Fibroblast of lung (primary cell): ENCODE results near the gene PSD2. TPM values are rescaled to one million over a fixed set of nuclear protein-coding genes. Genes with fewer than 3 reads are reported as not detected.

Experiments used
- DNase-seq, 2 donors: peaks; one replicate each; pipeline versions ENCODE4 v3.0.0 to v3.0.0-alpha.2; 2010; ENCODE audit warnings: low read depth in 2 of 2
- H2AFZ ChIP-seq: 2 replicates; pipeline ENCODE4 v1.5.1; 2012; ENCODE audit warnings: low read length, control low read depth, inconsistent platforms
- H3K27ac ChIP-seq: 2 replicates; pipeline ENCODE4 v1.5.1; 2011; ENCODE audit warnings: low read length, control low read depth; ENCODE audit not compliant: insufficient read depth
- H3K27me3 ChIP-seq: 2 replicates; pipeline ENCODE4 v1.5.1; 2011; ENCODE audit warnings: mild to moderate bottlenecking, low read length; ENCODE audit not compliant: control insufficient read depth, insufficient read depth
- H3K36me3 ChIP-seq: 2 replicates; pipeline ENCODE4 v1.5.1; 2011; ENCODE audit warnings: low read length; ENCODE audit not compliant: control insufficient read depth, insufficient read depth
- H3K4me1 ChIP-seq: 2 replicates; pipeline ENCODE4 v1.5.1; 2011; ENCODE audit warnings: low read length; ENCODE audit not compliant: control insufficient read depth, insufficient read depth; ENCODE audit errors: extremely low read depth
- H3K4me2 ChIP-seq: 2 replicates; pipeline ENCODE4 v1.5.1; 2011; ENCODE audit warnings: low read length, control low read depth; ENCODE audit not compliant: insufficient read depth; ENCODE audit errors: extremely low read depth
- H3K4me3 ChIP-seq, 4 experiments: fragments of 200-600 bp in 1 of 4; sonication (generic) in 1 of 4; replicated peaks in 1 of 4; 2 replicates each; pipeline ENCODE4 v1.5.1; 2011 to 2016; ENCODE audit warnings: low read length in 4 of 4, low read depth in 3 of 4, mild to moderate bottlenecking in 3 of 4, control low read depth in 2 of 4, inconsistent platforms in 1 of 4, mixed read lengths in 1 of 4; ENCODE audit not compliant: insufficient read depth in 1 of 4; ENCODE audit errors: control extremely low read depth in 1 of 4
- H3K79me2 ChIP-seq: 2 replicates; pipeline ENCODE4 v1.5.1; 2012; ENCODE audit warnings: mild to moderate bottlenecking, low read length, inconsistent platforms; ENCODE audit not compliant: control insufficient read depth, insufficient read depth
- H3K9ac ChIP-seq: 2 replicates; pipeline ENCODE4 v1.5.1; 2011; ENCODE audit warnings: mild to moderate bottlenecking, low read length, control low read depth; ENCODE audit not compliant: insufficient read depth
- H3K9me3 ChIP-seq: 2 replicates; pipeline ENCODE4 v1.5.1; 2012; ENCODE audit warnings: low read depth, low read length; ENCODE audit not compliant: control insufficient read depth, insufficient read depth
- H4K20me1 ChIP-seq: 2 replicates; pipeline ENCODE4 v1.5.1; 2011; ENCODE audit warnings: low read length; ENCODE audit not compliant: control insufficient read depth, insufficient read depth; ENCODE audit errors: extremely low read depth
- EZH2 ChIP-seq: IDR thresholded peaks from 2 replicates; pipeline ENCODE4 v1.5.1; 2012; ENCODE audit warnings: low read length, control low read depth, mild to moderate bottlenecking; ENCODE audit errors: missing control alignments
- polyA minus RNA-seq: library from RNA; depleted of rRNA, polyadenylated mRNA; stranded (reverse); fragments of >200 nt; gene quantifications from 2 replicates; pipeline ENCODE4 v1.2.3, GENCODE V29; 2011; ENCODE audit warnings: low replicate concordance
- polyA plus RNA-seq, 2 donors: library from polyadenylated mRNA; depleted of rRNA in 1 of 2; stranded (reverse) in 1 of 2; unstranded in 1 of 2; fragments of >200 nt; gene quantifications; 2 replicates each; pipeline ENCODE4 v1.2.1, GENCODE V29; 2011 to 2012; ENCODE audit warnings: missing spikeins in 1 of 2
- total RNA-seq: library from RNA; depleted of rRNA; stranded (reverse); fragments of >200 nt; gene quantifications from 2 replicates; pipeline ENCODE4 v1.2.1, GENCODE V29; 2014
- TF ChIP-seq, protein P1 (sequence below), 2 donors: IDR thresholded peaks in 1 of 2; conservative IDR thresholded peaks in 1 of 2; 1 replicate in 1 of 2; 2 replicates in 1 of 2; pipeline ENCODE4 v1.5.1; 2011 to 2012; ENCODE audit warnings: low read length in 2 of 2, control low read depth in 1 of 2, inconsistent platforms in 1 of 2, low read depth in 1 of 2, mild to moderate bottlenecking in 1 of 2

The PSD2 gene
- total RNA-seq, result under 0.01 and 0.17 TPM in 2 replicates
- polyA plus RNA-seq, result 0.05 TPM in 2 replicates
- 0.05 TPM in 1 of 2 replicates, not detected in the other for polyA plus RNA-seq (2012)
- not detected in 2 replicates for polyA minus RNA-seq

DNA sequence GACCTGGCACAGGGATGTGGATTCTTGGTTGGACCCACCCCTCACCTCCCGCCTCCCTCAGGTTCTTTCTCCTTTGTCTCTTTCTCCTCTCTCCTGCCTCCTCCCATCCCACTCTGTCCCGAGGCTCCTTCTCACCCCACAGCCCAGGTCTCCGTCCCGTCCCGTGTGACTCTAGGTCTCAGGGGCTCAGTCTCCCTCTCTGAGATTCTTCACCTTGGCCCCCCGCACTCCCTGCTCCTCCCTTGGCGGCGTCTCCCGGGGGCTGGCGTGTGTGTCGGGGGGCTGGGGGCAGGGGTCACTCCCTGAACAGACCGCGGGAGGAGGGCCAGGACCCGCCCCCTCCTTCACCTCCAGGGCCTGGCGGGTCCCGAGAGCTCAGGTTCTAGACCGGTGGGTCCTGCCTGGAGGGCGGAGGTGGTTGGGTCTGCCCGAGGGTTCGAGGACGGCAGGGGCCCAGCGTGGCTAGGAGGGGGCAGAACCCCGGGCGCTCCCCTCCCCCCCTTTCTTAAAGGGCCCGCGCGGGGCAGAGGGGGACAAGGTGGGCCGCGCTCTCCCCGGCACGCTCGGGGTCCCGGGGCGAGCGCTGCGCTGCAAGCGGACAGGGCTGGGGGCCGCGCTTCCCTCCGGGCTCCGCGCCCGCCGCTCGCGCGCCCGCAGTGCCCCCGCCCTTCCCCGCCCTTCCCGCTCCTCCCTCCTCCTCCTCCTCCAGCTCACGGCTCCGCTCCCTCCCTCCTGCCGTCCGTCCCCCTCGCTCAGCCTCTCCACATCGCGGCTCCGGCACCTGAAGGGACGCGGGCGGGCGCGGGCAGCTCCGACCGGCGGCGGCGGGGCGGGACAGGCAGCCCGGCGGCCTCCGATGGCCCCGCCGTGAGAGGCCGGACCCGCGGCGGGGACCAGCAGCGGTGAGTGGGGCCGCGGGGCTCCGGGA, at the start of gene PSD2:
Gene PSD2, plus strand, starts transcription at position 735 of the 928 bp plus-strand sequence. CDS start 13,633 bp downstream, outside the sequence.
- Histone ChIP-seq H2AFZ (no peak within 1 kb of the TSS), H3K27me3 (peaks cover 49% of the 10 kb centered on the region), H3K27ac (no peak within 1 kb of the TSS), H3K9ac (no peak within 1 kb of the TSS), H3K9me3 (no peaks in the 10 kb centered on the region), H3K4me2 (peak within 1 kb of the TSS; percentile 13), H3K36me3 (no peaks in the 10 kb centered on the region), H3K79me2 (no peaks in the 10 kb centered on the region), H3K4me1 (no peaks in the 10 kb centered on the region), H4K20me1 (no peaks in the 10 kb centered on the region), H3K4me3 (peak within 1 kb of the TSS in 1 of 4 experiments; percentile 28)
- TF ChIP-seq, protein P1, sequence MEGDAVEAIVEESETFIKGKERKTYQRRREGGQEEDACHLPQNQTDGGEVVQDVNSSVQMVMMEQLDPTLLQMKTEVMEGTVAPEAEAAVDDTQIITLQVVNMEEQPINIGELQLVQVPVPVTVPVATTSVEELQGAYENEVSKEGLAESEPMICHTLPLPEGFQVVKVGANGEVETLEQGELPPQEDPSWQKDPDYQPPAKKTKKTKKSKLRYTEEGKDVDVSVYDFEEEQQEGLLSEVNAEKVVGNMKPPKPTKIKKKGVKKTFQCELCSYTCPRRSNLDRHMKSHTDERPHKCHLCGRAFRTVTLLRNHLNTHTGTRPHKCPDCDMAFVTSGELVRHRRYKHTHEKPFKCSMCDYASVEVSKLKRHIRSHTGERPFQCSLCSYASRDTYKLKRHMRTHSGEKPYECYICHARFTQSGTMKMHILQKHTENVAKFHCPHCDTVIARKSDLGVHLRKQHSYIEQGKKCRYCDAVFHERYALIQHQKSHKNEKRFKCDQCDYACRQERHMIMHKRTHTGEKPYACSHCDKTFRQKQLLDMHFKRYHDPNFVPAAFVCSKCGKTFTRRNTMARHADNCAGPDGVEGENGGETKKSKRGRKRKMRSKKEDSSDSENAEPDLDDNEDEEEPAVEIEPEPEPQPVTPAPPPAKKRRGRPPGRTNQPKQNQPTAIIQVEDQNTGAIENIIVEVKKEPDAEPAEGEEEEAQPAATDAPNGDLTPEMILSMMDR (conservative IDR thresholded peaks at IDR 0.05 in 1 of 2, IDR thresholded peaks at IDR 0.05 in 1 of 2; ENCODE audit: low read depth in 1 of 2, low read length in 2 of 2), result no peak
- no peak for TF ChIP-seq EZH2
- peak in 1 of 2 donors; percentile 16 for DNase-seq

GRCh38 chr5:139746691-139747582, 48.7 kb upstream of the PSD2 start:
- TF ChIP-seq, protein P1 (conservative IDR thresholded peaks at IDR 0.05 in 1 of 2, IDR thresholded peaks at IDR 0.05 in 1 of 2; ENCODE audit: low read depth in 1 of 2, low read length in 2 of 2), result no peak
- peak; percentile 22 for TF ChIP-seq EZH2
- H3K27ac ChIP-seq, result peak overlapping the region; percentile 1
- peak in 1 of 2 donors; percentile 50 for DNase-seq
- H3K27me3 ChIP-seq, result peaks cover 12% of the 10 kb centered on the region
- peaks cover 26% of the 10 kb centered on the region for H3K4me1 ChIP-seq
- no peaks in the 10 kb centered on the region for H4K20me1 ChIP-seq
- H3K36me3 ChIP-seq, result no peaks in the 10 kb centered on the region
- peak overlapping the region; percentile 31 to 49 (median 38) for H3K4me3 ChIP-seq
- peak overlapping the region; percentile 80 for H3K4me2 ChIP-seq
- peak overlapping the region; percentile 16 for H3K9ac ChIP-seq
- peak overlapping the region; percentile 69 for H2AFZ ChIP-seq
- no peaks in the 10 kb centered on the region for H3K9me3 ChIP-seq
- no peaks in the 10 kb centered on the region for H3K79me2 ChIP-seq
